H9 (cell line): Measurements from ENCODE around the gene PER2. TPM values are rescaled to one million over a fixed set of nuclear protein-coding genes. Genes with fewer than 3 reads are reported as not detected.

Experiments
- DNase-seq: peaks from one replicate; pipeline ENCODE4 v3.0.0-alpha.2; 2017
- H2AFZ ChIP-seq: one replicate; pipeline ENCODE4 v1.6.1; 2013; ENCODE audit warnings: mild to moderate bottlenecking, low read length, control low read depth, moderate library complexity
- H2AK5ac ChIP-seq: 2 replicates; pipeline ENCODE4 v1.6.1; 2013; ENCODE audit warnings: low read length, control low read depth, mixed read lengths; ENCODE audit not compliant: insufficient read length
- H2BK120ac ChIP-seq: one replicate; pipeline ENCODE4 v1.6.1; 2013; ENCODE audit warnings: low read depth, mild to moderate bottlenecking, low read length, control low read depth, inconsistent platforms; ENCODE audit not compliant: poor library complexity, severe bottlenecking
- H2BK12ac ChIP-seq: 2 replicates; pipeline ENCODE4 v1.6.1; 2013; ENCODE audit warnings: low read length, control low read depth, mixed read lengths, low read depth; ENCODE audit not compliant: insufficient read length
- H2BK15ac ChIP-seq: 2 replicates; pipeline ENCODE4 v1.6.1; 2013; ENCODE audit warnings: low read depth, low read length, control low read depth
- H2BK20ac ChIP-seq: one replicate; pipeline ENCODE4 v1.6.1; 2013; ENCODE audit warnings: low read depth, mild to moderate bottlenecking, low read length, control low read depth, inconsistent platforms; ENCODE audit not compliant: poor library complexity, severe bottlenecking
- H2BK5ac ChIP-seq: 2 replicates; pipeline ENCODE4 v1.6.1; 2013; ENCODE audit warnings: low read length, control low read depth, mixed read lengths; ENCODE audit not compliant: insufficient read length
- H3K14ac ChIP-seq: 2 replicates; pipeline ENCODE4 v1.6.1; 2013; ENCODE audit warnings: low read length, control low read depth; ENCODE audit not compliant: insufficient read depth
- H3K18ac ChIP-seq: 2 replicates; pipeline ENCODE4 v1.6.1; 2013; ENCODE audit warnings: low read depth, mild to moderate bottlenecking, mixed read lengths, low read length, control low read depth; ENCODE audit not compliant: insufficient read length
- H3K23ac ChIP-seq: 2 replicates; pipeline ENCODE4 v1.6.1; 2013; ENCODE audit warnings: low read length, control low read depth, mixed read lengths, low read depth; ENCODE audit not compliant: insufficient read length
- H3K23me2 ChIP-seq: 2 replicates; pipeline ENCODE4 v1.6.1; 2013; ENCODE audit warnings: low read depth, mild to moderate bottlenecking, mixed read lengths, low read length, control low read depth; ENCODE audit not compliant: insufficient read length, poor library complexity, severe bottlenecking
- H3K27ac ChIP-seq: 2 replicates; pipeline ENCODE4 v1.5.1; 2013; ENCODE audit warnings: low read length, control low read depth, mixed read lengths, low read depth; ENCODE audit not compliant: insufficient read length
- H3K27me3 ChIP-seq: 2 replicates; pipeline ENCODE4 v1.6.1; 2013; ENCODE audit warnings: low read length, control low read depth, inconsistent platforms; ENCODE audit not compliant: insufficient read depth
- H3K4ac ChIP-seq: 2 replicates; pipeline ENCODE4 v1.6.1; 2013; ENCODE audit warnings: low read depth, mild to moderate bottlenecking, control low read depth, inconsistent platforms, low read length, moderate library complexity
- H3K4me1 ChIP-seq: 2 replicates; pipeline ENCODE4 v1.6.1; 2013; ENCODE audit warnings: low read length, control low read depth, inconsistent platforms; ENCODE audit not compliant: insufficient read depth
- H3K4me2 ChIP-seq: 2 replicates; pipeline ENCODE4 v1.6.1; 2013; ENCODE audit warnings: low read length, control low read depth, mixed read lengths; ENCODE audit not compliant: insufficient read length, insufficient read depth
- H3K56ac ChIP-seq: 2 replicates; pipeline ENCODE4 v1.6.1; 2013; ENCODE audit warnings: low read depth, mild to moderate bottlenecking, mixed read lengths, low read length, control low read depth; ENCODE audit not compliant: insufficient read length
- H3K79me1 ChIP-seq: 2 replicates; pipeline ENCODE4 v1.6.1; 2013; ENCODE audit warnings: low read depth, mild to moderate bottlenecking, moderate library complexity, low read length, control low read depth, inconsistent platforms; ENCODE audit not compliant: insufficient read depth, poor library complexity, severe bottlenecking
- H3K79me2 ChIP-seq: 2 replicates; pipeline ENCODE4 v1.6.1; 2013; ENCODE audit warnings: low read length, control low read depth, inconsistent platforms; ENCODE audit not compliant: insufficient read depth
- H3K9ac ChIP-seq: 2 replicates; pipeline ENCODE4 v1.6.1; 2013; ENCODE audit warnings: low read length, control low read depth, mixed read lengths; ENCODE audit not compliant: insufficient read length; ENCODE audit errors: extremely low read depth
- H3K9me3 ChIP-seq: one replicate; pipeline ENCODE4 v1.6.1; 2013; ENCODE audit warnings: low read depth, low read length, inconsistent platforms; ENCODE audit not compliant: control insufficient read depth
- H3T11ph ChIP-seq: one replicate; pipeline ENCODE4 v1.6.1; 2013; ENCODE audit warnings: mild to moderate bottlenecking, low read length, control low read depth, inconsistent platforms
- H4K20me1 ChIP-seq: one replicate; pipeline ENCODE4 v1.6.1; 2013; ENCODE audit not compliant: control insufficient read depth, insufficient read length, insufficient read depth
- H4K5ac ChIP-seq: 2 replicates; pipeline ENCODE4 v1.6.1; 2013; ENCODE audit warnings: low read depth, mild to moderate bottlenecking, mixed read lengths, low read length, control low read depth; ENCODE audit not compliant: insufficient read length
- H4K8ac ChIP-seq: replicated peaks from 2 replicates; pipeline ENCODE4 v1.6.1; 2013; ENCODE audit warnings: low read length, control low read depth, mixed read lengths, low read depth; ENCODE audit not compliant: insufficient read length
- H4K91ac ChIP-seq: 2 replicates; pipeline ENCODE4 v1.6.1; 2013; ENCODE audit warnings: low read depth, mild to moderate bottlenecking, moderate library complexity, mixed read lengths, low read length, control low read depth; ENCODE audit not compliant: insufficient read length
- H3K27ac Mint-ChIP-seq, 3 experiments: 2 replicates in 2 of 3; 3 replicates in 1 of 3; pipeline ENCODE4 v1.8.0; 2020 to 2021; ENCODE audit warnings: mixed read lengths in 3 of 3, mild to moderate bottlenecking in 1 of 3, moderate library complexity in 1 of 3
- H3K27me3 Mint-ChIP-seq: 2 replicates; pipeline ENCODE4 v1.8.0; 2021; ENCODE audit warnings: low read depth, mild to moderate bottlenecking, moderate library complexity, mixed read lengths
- H3K36me3 Mint-ChIP-seq, 3 experiments: 2 replicates in 2 of 3; 3 replicates in 1 of 3; pipeline ENCODE4 v1.8.0; 2020 to 2021; ENCODE audit warnings: low read depth in 3 of 3, mixed read lengths in 3 of 3; ENCODE audit not compliant: insufficient read depth in 1 of 3
- H3K4me1 Mint-ChIP-seq, 2 experiments: 2 replicates each; pipeline ENCODE4 v1.8.0; 2020; ENCODE audit warnings: mixed read lengths in 2 of 2
- H3K4me3 Mint-ChIP-seq, 2 experiments: 2 replicates in 1 of 2; 3 replicates in 1 of 2; pipeline ENCODE4 v1.8.0; 2020 to 2021; ENCODE audit warnings: mild to moderate bottlenecking in 2 of 2, mixed read lengths in 2 of 2, moderate library complexity in 1 of 2
- H3K9me3 Mint-ChIP-seq, 2 experiments: 2 replicates in 1 of 2; 3 replicates in 1 of 2; pipeline ENCODE4 v1.8.0; 2020; ENCODE audit warnings: mild to moderate bottlenecking in 2 of 2, mixed read lengths in 2 of 2, moderate library complexity in 1 of 2
- CTCF ChIP-seq: fragments of 200-600 bp; sonication (generic); conservative IDR thresholded peaks from 3 replicates; pipeline ENCODE4 v1.8.0; 2021; ENCODE audit warnings: antibody characterized with exemption, mild to moderate bottlenecking
- WGBS: extraction: QIAGEN DNeasy Blood & Tissue Kit; methylation state at CpG from one replicate; pipeline ENCODE4 v1.1.7; 2013; ENCODE audit warnings: missing lambda C conversion rate, low lambda C conversion rate, mixed read lengths; ENCODE audit not compliant: insufficient read length; ENCODE audit errors: extremely low coverage; 5-methylcytosine and 5-hydroxymethylcytosine counted together
- total RNA-seq: library from RNA; stranded (reverse); gene quantifications from 2 replicates; pipeline ENCODE4 v1.2.1, GENCODE V29; 2021

The PER2 gene
- total RNA-seq, 1 experiment from 2014 or later: 12.9 TPM

- no peak overlapping the region for H2BK15ac ChIP-seq
- peaks cover 11% of the 10 kb centered on the region for H3K23me2 ChIP-seq
- no peaks in the 10 kb centered on the region; a peak in 1 of 7 replicates for H3K36me3 Mint-ChIP-seq
- no peaks in the 10 kb centered on the region for H4K20me1 ChIP-seq
- no peaks in the 10 kb centered on the region for H3K79me1 ChIP-seq
- H3K4me1 Mint-ChIP-seq: peaks cover 37 to 54% of the 10 kb centered on the region in 2 experiments
- no peak overlapping the region for H4K8ac ChIP-seq
- DNase-seq: no peak
- no peak for TF ChIP-seq CTCF
- no peaks in the 10 kb centered on the region for H3K9me3 Mint-ChIP-seq
- H3K9ac ChIP-seq: no peak overlapping the region
- no peak overlapping the region for H3K27ac ChIP-seq
- WGBS: no CpG with 5 or more reads among the region's 11 CpGs
- no peaks in the 10 kb centered on the region for H3K9me3 ChIP-seq
- H2AFZ ChIP-seq: no peak overlapping the region
- H3K27me3 ChIP-seq: no peaks in the 10 kb centered on the region
- peak overlapping the region; percentile 71 for H3K4me2 ChIP-seq
- H2BK5ac ChIP-seq: no peak overlapping the region
- H2BK20ac ChIP-seq: no peak overlapping the region
- H3K14ac ChIP-seq: peak overlapping the region; percentile 72
- no peak overlapping the region for H4K5ac ChIP-seq
- H3K18ac ChIP-seq: peak overlapping the region; percentile 69
- no peak overlapping the region for H2BK12ac ChIP-seq
- H3T11ph ChIP-seq: no peak overlapping the region
- H4K91ac ChIP-seq: no peak overlapping the region
- H3K23ac ChIP-seq: no peak overlapping the region
- H2BK120ac ChIP-seq: peak overlapping the region; percentile 64
- no peaks in the 10 kb centered on the region; the same call in 1 of the 2 replicates for H3K4me1 ChIP-seq
- peaks cover 9% of the 10 kb centered on the region for H3K27me3 Mint-ChIP-seq
- no peak overlapping the region; the same call in 1 of the 2 replicates for H3K4ac ChIP-seq
- H2AK5ac ChIP-seq: no peak overlapping the region
- no peaks in the 10 kb centered on the region; the same call in 1 of the 2 replicates for H3K79me2 ChIP-seq
- no peak overlapping the region for H3K56ac ChIP-seq
- H3K4me3 Mint-ChIP-seq: peak overlapping the region; percentile 85 to 89
- peak overlapping the region in 1 of 3 experiments; percentile 59; a peak in 2 of 7 replicates for H3K27ac Mint-ChIP-seq
These were observed 1.2 kb downstream of the PER2 start for GRCh38 chr2:238286987-238287736.
